Right lobe of liver (tissue), 4 donors: Measurements from ENCODE around the gene FANCC.

Experiments used
- CTCF ChIP-seq, 4 donors: fragments of 200-600 bp in 3 of 4; fragments of 450-650 bp in 1 of 4; IDR thresholded peaks; one replicate each; pipeline versions ENCODE4 v1.5.1 to v1.8.0; 2016 to 2022; ENCODE audit warnings: antibody characterized with exemption in 4 of 4, mild to moderate bottlenecking in 2 of 4
- POLR2A ChIP-seq: fragments of 450-650 bp; IDR thresholded peaks from one replicate; pipeline ENCODE4 v1.6.1; 2017; ENCODE audit warnings: antibody characterized with exemption, mild to moderate bottlenecking
- donor health status: DM: no; HTN: no; CAD: no.
- donor health status: DM: no; HTN: no; CAD: no.
- donor health status: DM: no; HTN: yes; CAD: no.

DNA sequence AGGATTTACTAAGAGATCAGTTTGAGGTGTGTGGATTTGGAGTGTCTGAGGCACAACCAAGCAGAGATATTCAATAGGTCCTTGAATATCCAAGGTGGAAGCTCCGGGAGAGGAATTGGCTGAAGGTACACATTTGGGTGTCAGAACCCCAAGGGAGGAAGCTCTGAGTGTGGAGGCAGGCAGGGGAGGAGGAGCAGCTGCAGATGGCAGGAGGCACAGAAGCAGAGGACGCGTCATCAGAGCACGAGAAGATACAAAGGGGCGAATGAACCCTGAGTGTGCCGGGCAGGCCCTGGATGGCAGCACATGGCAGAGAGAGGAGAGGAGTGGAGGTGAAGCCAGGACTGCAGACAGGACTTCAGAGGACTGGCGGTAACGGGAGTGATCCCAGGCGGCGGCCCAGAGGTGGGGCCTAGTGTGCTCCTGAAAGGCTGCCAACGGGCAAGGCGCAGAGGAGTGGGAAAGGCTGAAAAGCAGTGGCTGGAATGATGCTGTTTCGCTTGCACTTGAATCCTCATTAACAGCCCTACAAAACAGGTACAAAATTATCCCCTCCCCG, 179.8 kb downstream of the FANCC start:
- no peak for TF ChIP-seq CTCF (IDR thresholded peaks at IDR 0.05)
- TF ChIP-seq POLR2A: no peak
